ENCODE results near the gene GMFB. TPM values are rescaled to one million over a fixed set of nuclear protein-coding genes. Genes with fewer than 3 reads are reported as not detected.

GMFB gene
- total and polyA plus RNA-seq, 2 experiments from 2014 or later, result 56.5 to 88.3 TPM

DNA sequence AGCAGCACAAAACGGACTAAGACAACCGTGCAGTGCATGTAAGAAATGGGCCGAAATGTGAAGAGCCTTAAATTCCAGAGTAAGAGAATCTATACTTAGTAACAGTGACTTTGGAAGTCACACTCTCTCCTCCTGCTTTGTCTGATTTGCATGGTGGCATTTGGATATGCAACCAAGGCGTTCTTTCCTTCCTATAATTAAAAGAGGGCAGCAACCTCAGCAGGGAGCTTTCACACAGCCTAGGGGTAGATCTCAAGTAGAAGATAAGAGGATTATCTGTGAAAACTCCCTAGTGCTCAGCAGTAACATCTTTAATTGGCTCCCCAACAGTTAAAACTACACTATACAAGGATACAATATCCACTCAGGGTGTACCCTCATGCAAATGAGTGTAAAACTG is 16.5 kb downstream of the GMFB start:
- H3K27ac Mint-ChIP-seq, result no peak overlapping the region
- no peaks in the 10 kb centered on the region for H3K27me3 Mint-ChIP-seq (ENCODE audit: insufficient read depth, low read depth, poor library complexity)
- H3K9me2 ChIP-seq (ENCODE audit: insufficient read depth), result no peaks in the 10 kb centered on the region
- no peaks in the 10 kb centered on the region for H3F3A ChIP-seq (replicated peaks; ENCODE audit: low read depth)
- H3K27ac ChIP-seq (ENCODE audit: low read depth), result no peak overlapping the region
- no peaks in the 10 kb centered on the region for H3K4me1 ChIP-seq (ENCODE audit: insufficient read depth)
- no peak overlapping the region for H3K4me2 ChIP-seq
- no peaks in the 10 kb centered on the region; the same call in 1 of the 2 replicates for H4K20me1 ChIP-seq (replicated peaks; ENCODE audit: insufficient read depth)
- no peaks in the 10 kb centered on the region; the same call in 1 of the 2 replicates for H3K36me3 ChIP-seq (ENCODE audit: insufficient read depth)
- peak; percentile 67 for ATAC-seq
- H3K36me3 Mint-ChIP-seq (ENCODE audit: low read depth), result peaks cover 11% of the 10 kb centered on the region
- no peak overlapping the region for H2AFZ ChIP-seq
- no peak overlapping the region for H3K4me3 ChIP-seq
- TF ChIP-seq, protein P1, sequence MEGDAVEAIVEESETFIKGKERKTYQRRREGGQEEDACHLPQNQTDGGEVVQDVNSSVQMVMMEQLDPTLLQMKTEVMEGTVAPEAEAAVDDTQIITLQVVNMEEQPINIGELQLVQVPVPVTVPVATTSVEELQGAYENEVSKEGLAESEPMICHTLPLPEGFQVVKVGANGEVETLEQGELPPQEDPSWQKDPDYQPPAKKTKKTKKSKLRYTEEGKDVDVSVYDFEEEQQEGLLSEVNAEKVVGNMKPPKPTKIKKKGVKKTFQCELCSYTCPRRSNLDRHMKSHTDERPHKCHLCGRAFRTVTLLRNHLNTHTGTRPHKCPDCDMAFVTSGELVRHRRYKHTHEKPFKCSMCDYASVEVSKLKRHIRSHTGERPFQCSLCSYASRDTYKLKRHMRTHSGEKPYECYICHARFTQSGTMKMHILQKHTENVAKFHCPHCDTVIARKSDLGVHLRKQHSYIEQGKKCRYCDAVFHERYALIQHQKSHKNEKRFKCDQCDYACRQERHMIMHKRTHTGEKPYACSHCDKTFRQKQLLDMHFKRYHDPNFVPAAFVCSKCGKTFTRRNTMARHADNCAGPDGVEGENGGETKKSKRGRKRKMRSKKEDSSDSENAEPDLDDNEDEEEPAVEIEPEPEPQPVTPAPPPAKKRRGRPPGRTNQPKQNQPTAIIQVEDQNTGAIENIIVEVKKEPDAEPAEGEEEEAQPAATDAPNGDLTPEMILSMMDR (conservative IDR thresholded peaks at IDR 0.05; ENCODE audit: low read depth in 2 of 2), result no peak
- TF ChIP-seq CREB1 (CRISPR knock-in tag; IDR thresholded peaks at IDR 0.05; ENCODE audit: low read depth) (no peak), JUNB (IDR thresholded peaks at IDR 0.05; ENCODE audit: unreplicated experiment) (no peak), ZNF114 (CRISPR knock-in tag; IDR thresholded peaks at IDR 0.05) (no peak), STAT1 (IDR thresholded peaks at IDR 0.05; ENCODE audit: unreplicated experiment) (no peak)
- TF ChIP-seq, protein P2, sequence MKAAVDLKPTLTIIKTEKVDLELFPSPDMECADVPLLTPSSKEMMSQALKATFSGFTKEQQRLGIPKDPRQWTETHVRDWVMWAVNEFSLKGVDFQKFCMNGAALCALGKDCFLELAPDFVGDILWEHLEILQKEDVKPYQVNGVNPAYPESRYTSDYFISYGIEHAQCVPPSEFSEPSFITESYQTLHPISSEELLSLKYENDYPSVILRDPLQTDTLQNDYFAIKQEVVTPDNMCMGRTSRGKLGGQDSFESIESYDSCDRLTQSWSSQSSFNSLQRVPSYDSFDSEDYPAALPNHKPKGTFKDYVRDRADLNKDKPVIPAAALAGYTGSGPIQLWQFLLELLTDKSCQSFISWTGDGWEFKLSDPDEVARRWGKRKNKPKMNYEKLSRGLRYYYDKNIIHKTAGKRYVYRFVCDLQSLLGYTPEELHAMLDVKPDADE (IDR thresholded peaks at IDR 0.05), result no peak
- peaks cover 13% of the 10 kb centered on the region; the same call in 2 of the 3 replicates for H3K4me1 Mint-ChIP-seq
- no peaks in the 10 kb centered on the region for H3K79me2 ChIP-seq (replicated peaks; ENCODE audit: insufficient read depth)
- H3K27me3 ChIP-seq (ENCODE audit: insufficient read depth), result no peaks in the 10 kb centered on the region
- no peak for DNase-seq (ENCODE audit: low spot score)
- H3K9me3 Mint-ChIP-seq, result peaks cover 11% of the 10 kb centered on the region
- H3K4me3 Mint-ChIP-seq, result no peak overlapping the region

DNA sequence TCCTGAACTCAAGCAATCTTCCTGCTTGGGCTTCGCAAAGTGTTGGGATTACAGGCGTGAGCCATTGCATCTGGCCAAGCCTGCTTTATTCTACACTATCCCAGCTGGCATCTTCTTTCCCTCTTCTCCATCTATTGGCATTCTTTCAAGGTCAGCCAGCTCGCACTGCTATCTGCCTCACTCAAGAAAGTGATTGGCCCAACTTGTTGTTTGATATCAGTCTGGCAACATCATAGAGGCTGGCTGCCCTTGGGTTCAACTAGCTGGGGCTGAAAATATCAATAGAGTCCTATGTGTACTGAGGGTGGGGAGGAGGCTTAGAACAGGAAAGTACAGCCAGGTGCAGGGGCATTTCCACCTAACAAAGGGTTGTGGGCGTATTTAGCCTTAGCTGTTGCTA is 17.1 kb downstream of the GMFB start:
- Histone ChIP-seq H2AFZ (no peak overlapping the region), H3K9me2 (ENCODE audit: insufficient read depth) (no peaks in the 10 kb centered on the region), H3K79me2 (replicated peaks; ENCODE audit: insufficient read depth) (no peaks in the 10 kb centered on the region), H3K4me2 (no peak overlapping the region), H3K27ac (ENCODE audit: low read depth) (no peak overlapping the region), H3K27me3 (ENCODE audit: insufficient read depth) (no peaks in the 10 kb centered on the region), H3K4me3 (no peak overlapping the region), H4K20me1 (replicated peaks; ENCODE audit: insufficient read depth) (no peaks in the 10 kb centered on the region; the same call in 1 of the 2 replicates), H3K4me1 (ENCODE audit: insufficient read depth) (no peaks in the 10 kb centered on the region), H3F3A (replicated peaks; ENCODE audit: low read depth) (no peaks in the 10 kb centered on the region), H3K36me3 (ENCODE audit: insufficient read depth) (no peaks in the 10 kb centered on the region; the same call in 1 of the 2 replicates)
- DNase-seq (ENCODE audit: low spot score) (no peak), ATAC-seq (no peak)
- H3K27me3 Mint-ChIP-seq (ENCODE audit: insufficient read depth, low read depth, poor library complexity), result no peaks in the 10 kb centered on the region
- TF ChIP-seq, protein P2 (IDR thresholded peaks at IDR 0.05), result no peak
- TF ChIP-seq CREB1 (CRISPR knock-in tag; IDR thresholded peaks at IDR 0.05; ENCODE audit: low read depth) (no peak), ZNF114 (CRISPR knock-in tag; IDR thresholded peaks at IDR 0.05) (no peak), NANOG (IDR thresholded peaks at IDR 0.05; ENCODE audit: borderline replicate concordance) (no peak), POLR2AphosphoS5 (IDR thresholded peaks at IDR 0.05; ENCODE audit: low read depth) (no peak), EZH2phosphoT487 (IDR thresholded peaks at IDR 0.05; ENCODE audit: unreplicated experiment) (no peak)
- TF ChIP-seq, protein P3, sequence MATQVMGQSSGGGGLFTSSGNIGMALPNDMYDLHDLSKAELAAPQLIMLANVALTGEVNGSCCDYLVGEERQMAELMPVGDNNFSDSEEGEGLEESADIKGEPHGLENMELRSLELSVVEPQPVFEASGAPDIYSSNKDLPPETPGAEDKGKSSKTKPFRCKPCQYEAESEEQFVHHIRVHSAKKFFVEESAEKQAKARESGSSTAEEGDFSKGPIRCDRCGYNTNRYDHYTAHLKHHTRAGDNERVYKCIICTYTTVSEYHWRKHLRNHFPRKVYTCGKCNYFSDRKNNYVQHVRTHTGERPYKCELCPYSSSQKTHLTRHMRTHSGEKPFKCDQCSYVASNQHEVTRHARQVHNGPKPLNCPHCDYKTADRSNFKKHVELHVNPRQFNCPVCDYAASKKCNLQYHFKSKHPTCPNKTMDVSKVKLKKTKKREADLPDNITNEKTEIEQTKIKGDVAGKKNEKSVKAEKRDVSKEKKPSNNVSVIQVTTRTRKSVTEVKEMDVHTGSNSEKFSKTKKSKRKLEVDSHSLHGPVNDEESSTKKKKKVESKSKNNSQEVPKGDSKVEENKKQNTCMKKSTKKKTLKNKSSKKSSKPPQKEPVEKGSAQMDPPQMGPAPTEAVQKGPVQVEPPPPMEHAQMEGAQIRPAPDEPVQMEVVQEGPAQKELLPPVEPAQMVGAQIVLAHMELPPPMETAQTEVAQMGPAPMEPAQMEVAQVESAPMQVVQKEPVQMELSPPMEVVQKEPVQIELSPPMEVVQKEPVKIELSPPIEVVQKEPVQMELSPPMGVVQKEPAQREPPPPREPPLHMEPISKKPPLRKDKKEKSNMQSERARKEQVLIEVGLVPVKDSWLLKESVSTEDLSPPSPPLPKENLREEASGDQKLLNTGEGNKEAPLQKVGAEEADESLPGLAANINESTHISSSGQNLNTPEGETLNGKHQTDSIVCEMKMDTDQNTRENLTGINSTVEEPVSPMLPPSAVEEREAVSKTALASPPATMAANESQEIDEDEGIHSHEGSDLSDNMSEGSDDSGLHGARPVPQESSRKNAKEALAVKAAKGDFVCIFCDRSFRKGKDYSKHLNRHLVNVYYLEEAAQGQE (IDR thresholded peaks at IDR 0.05; ENCODE audit: unreplicated experiment), result no peak
- H3K36me3 Mint-ChIP-seq (ENCODE audit: low read depth), result peaks cover 15% of the 10 kb centered on the region
- no peak overlapping the region for H3K4me3 Mint-ChIP-seq
- H3K9me3 Mint-ChIP-seq, result peaks cover 18% of the 10 kb centered on the region
- H3K4me1 Mint-ChIP-seq, result peaks cover 13% of the 10 kb centered on the region; the same call in 2 of the 3 replicates
- no peak overlapping the region for H3K27ac Mint-ChIP-seq

All from GM23338 (cell line).